OCI-LY3 (cell line): Measurements from ENCODE around the gene HELZ.

Source experiments
- H2AFZ ChIP-seq: fragments of 200-600, 300-600 bp; shearing (Covaris generic); 2 replicates; pipeline ENCODE4 v1.6.0; 2014; ENCODE audit warnings: antibody characterized with exemption, low read depth, low read length
- H3K27ac ChIP-seq: fragments of 200-600, 300-600 bp; sonication (generic); 2 replicates; pipeline ENCODE4 v1.5.1; 2014; ENCODE audit warnings: mild to moderate bottlenecking, low read length, moderate library complexity, mixed read lengths
- H3K27me3 ChIP-seq: fragments of 200-600, 300-600 bp; sonication (generic); 2 replicates; pipeline ENCODE4 v1.6.1; 2014; ENCODE audit warnings: low read depth, low read length, mixed read lengths
- H3K36me3 ChIP-seq: fragments of 200-600, 300-600 bp; sonication (generic); replicated peaks from 2 replicates; pipeline ENCODE3; 2014; ENCODE audit warnings: low read depth, low read length, mixed read lengths
- H3K4me1 ChIP-seq: fragments of 300-600, 200-600 bp; sonication (generic); 2 replicates; pipeline ENCODE4 v1.6.1; 2014; ENCODE audit warnings: low read length, mixed read lengths
- H3K4me2 ChIP-seq: fragments of 200-600, 300-600 bp; sonication (generic); 2 replicates; pipeline ENCODE4 v1.6.1; 2014; ENCODE audit warnings: low read length, mixed read lengths
- H3K4me3 ChIP-seq: fragments of 300-600, 200-600 bp; sonication (generic); 2 replicates; pipeline ENCODE4 v1.5.1; 2014; ENCODE audit warnings: antibody characterized with exemption, mild to moderate bottlenecking, low read length, moderate library complexity
- H3K79me2 ChIP-seq: fragments of 300-600, 200-600 bp; shearing (Covaris generic); 2 replicates; pipeline ENCODE4 v1.6.1; 2014; ENCODE audit warnings: mild to moderate bottlenecking, low read length, mixed read lengths
- H3K9ac ChIP-seq: fragments of 300-600, 200-600 bp; shearing (Covaris generic); 2 replicates; pipeline ENCODE4 v1.6.0; 2014; ENCODE audit warnings: mild to moderate bottlenecking, low read length, moderate library complexity
- H3K9me3 ChIP-seq: fragments of 200-600, 300-600 bp; shearing (Covaris generic); 2 replicates; pipeline ENCODE4 v1.6.1; 2014; ENCODE audit warnings: low read length, mixed read lengths; ENCODE audit not compliant: insufficient read depth
- H4K20me1 ChIP-seq: fragments of 200-600, 300-600 bp; sonication (generic); 2 replicates; pipeline ENCODE4 v1.6.1; 2016; ENCODE audit warnings: low read length, mixed read lengths; ENCODE audit not compliant: insufficient read depth
- CTCF ChIP-seq: fragments of 200-600, 300-600 bp; sonication (generic); IDR thresholded peaks from 2 replicates; pipeline ENCODE4 v1.5.1; 2014; ENCODE audit warnings: antibody characterized with exemption, low read length, low read depth
- EZH2phosphoT487 ChIP-seq: fragments of 200-600 bp; shearing (Covaris generic); IDR thresholded peaks from 2 replicates; pipeline ENCODE4 v1.6.1; 2018; ENCODE audit warnings: antibody characterized with exemption, mixed run types, low read depth

HELZ gene

GRCh38 chr17:67171560-67171959 is 73.4 kb downstream of the HELZ start:
- Histone ChIP-seq H3K4me3 (no peak overlapping the region), H3K9ac (no peak overlapping the region), H3K79me2 (no peaks in the 10 kb centered on the region), H3K27ac (no peak overlapping the region), H3K9me3 (no peaks in the 10 kb centered on the region), H2AFZ (no peak overlapping the region), H3K27me3 (no peaks in the 10 kb centered on the region), H4K20me1 (0 out of 2 replicates have a peak, but pooled peaks cover 4% of the 10 kb centered on the region), H3K4me2 (no peak overlapping the region), H3K36me3 (peaks cover 16% of the 10 kb centered on the region), H3K4me1 (no peaks in the 10 kb centered on the region)
- TF ChIP-seq EZH2phosphoT487 (no peak), CTCF (no peak)

- H3K27ac ChIP-seq: no peak overlapping the region
- peaks cover 23% of the 10 kb centered on the region for H3K36me3 ChIP-seq
- H2AFZ ChIP-seq: no peak overlapping the region
- H4K20me1 ChIP-seq: 0 out of 2 replicates have a peak, but pooled peaks cover 4% of the 10 kb centered on the region
- H3K4me3 ChIP-seq: no peak overlapping the region
- no peak overlapping the region for H3K4me2 ChIP-seq
- H3K9ac ChIP-seq: no peak overlapping the region
- H3K79me2 ChIP-seq: no peaks in the 10 kb centered on the region
- H3K9me3 ChIP-seq: no peaks in the 10 kb centered on the region
- no peaks in the 10 kb centered on the region for H3K27me3 ChIP-seq
- TF ChIP-seq EZH2phosphoT487: no peak
- H3K4me1 ChIP-seq: peaks cover 8% of the 10 kb centered on the region; the same call in 1 of the 2 replicates
These were observed 76.5 kb downstream of the HELZ start for GRCh38 chr17:67168496-67168895.

GRCh38 chr17:67165201-67165600 is 79.8 kb downstream of the HELZ start:
- TF ChIP-seq EZH2phosphoT487 (no peak), CTCF (no peak)
- Histone ChIP-seq H4K20me1 (no peaks in the 10 kb centered on the region), H3K79me2 (no peaks in the 10 kb centered on the region), H3K4me1 (peaks cover 8% of the 10 kb centered on the region; the same call in 1 of the 2 replicates), H3K36me3 (peaks cover 32% of the 10 kb centered on the region), H3K27ac (no peak overlapping the region), H2AFZ (no peak overlapping the region), H3K27me3 (no peaks in the 10 kb centered on the region), H3K4me2 (no peak overlapping the region), H3K4me3 (no peak overlapping the region), H3K9ac (no peak overlapping the region), H3K9me3 (no peaks in the 10 kb centered on the region)

GRCh38 chr17:67164302-67164701 is 80.7 kb downstream of the HELZ start:
- no peaks in the 10 kb centered on the region for H3K9me3 ChIP-seq
- no peak overlapping the region for H2AFZ ChIP-seq
- H3K27me3 ChIP-seq: no peaks in the 10 kb centered on the region
- H3K27ac ChIP-seq: no peak overlapping the region
- no peak overlapping the region for H3K9ac ChIP-seq
- TF ChIP-seq CTCF (no peak), EZH2phosphoT487 (no peak)
- no peak overlapping the region for H3K4me2 ChIP-seq
- H3K36me3 ChIP-seq: peaks cover 33% of the 10 kb centered on the region
- H4K20me1 ChIP-seq: no peaks in the 10 kb centered on the region
- H3K4me3 ChIP-seq: no peak overlapping the region
- H3K79me2 ChIP-seq: no peaks in the 10 kb centered on the region
- peaks cover 8% of the 10 kb centered on the region; the same call in 1 of the 2 replicates for H3K4me1 ChIP-seq
